Liver (tissue), 9 donors: Measurements from ENCODE around the gene NAA80. TPM values are rescaled to one million over a fixed set of nuclear protein-coding genes. Genes with fewer than 3 reads are reported as not detected.

ENCODE experiments used
- DNase-seq: peaks from one replicate; pipeline ENCODE4 v3.0.0-alpha.2; 2017; ENCODE audit warnings: low spot score
- H3K27ac ChIP-seq, 2 donors: one replicate each; pipeline ENCODE4 v1.7.0; 2013; ENCODE audit warnings: inconsistent platforms in 2 of 2, low read length in 2 of 2, control low read depth in 1 of 2, low read depth in 1 of 2, mild to moderate bottlenecking in 1 of 2
- H3K27me3 ChIP-seq, 4 donors: one replicate each; pipeline versions ENCODE4 v1.6.1 to v1.7.0; 2013; ENCODE audit warnings: low read length in 3 of 4, inconsistent platforms in 1 of 4, mild to moderate bottlenecking in 1 of 4, moderate library complexity in 1 of 4; ENCODE audit not compliant: control insufficient read depth in 4 of 4, insufficient read depth in 4 of 4
- H3K36me3 ChIP-seq, 4 donors: one replicate each; pipeline versions ENCODE4 v1.6.1 to v1.7.0; 2013; ENCODE audit warnings: low read length in 3 of 4, mild to moderate bottlenecking in 3 of 4, low read depth in 1 of 4, moderate library complexity in 1 of 4; ENCODE audit not compliant: control insufficient read depth in 4 of 4, insufficient read depth in 3 of 4
- H3K4me1 ChIP-seq, 4 donors: one replicate each; pipeline versions ENCODE4 v1.6.1 to v1.7.0; 2013; ENCODE audit warnings: low read length in 3 of 4, mild to moderate bottlenecking in 3 of 4, moderate library complexity in 1 of 4; ENCODE audit not compliant: control insufficient read depth in 4 of 4, insufficient read depth in 4 of 4
- H3K4me3 ChIP-seq, 3 donors: one replicate each; pipeline versions ENCODE4 v1.6.1 to v1.7.0; 2013; ENCODE audit warnings: low read length in 3 of 3, control low read depth in 1 of 3, low read depth in 1 of 3, mild to moderate bottlenecking in 1 of 3
- H3K9ac ChIP-seq, 2 donors: one replicate each; pipeline ENCODE4 v1.7.0; 2013; ENCODE audit warnings: low read length in 2 of 2, mild to moderate bottlenecking in 2 of 2, moderate library complexity in 2 of 2, control low read depth in 1 of 2, low read depth in 1 of 2
- H3K9me3 ChIP-seq, 4 donors: one replicate each; pipeline versions ENCODE4 v1.6.1 to v1.7.0; 2013; ENCODE audit warnings: low read length in 3 of 4; ENCODE audit not compliant: control insufficient read depth in 4 of 4
- ATF3 ChIP-seq: IDR thresholded peaks from 2 replicates; pipeline ENCODE4 v1.6.1; 2016; ENCODE audit warnings: antibody characterized with exemption
- CTCF ChIP-seq: fragments of 150-350 bp; IDR thresholded peaks from 2 replicates; pipeline ENCODE4 v1.5.1; 2017; ENCODE audit warnings: improper control_type of control experiment, low read depth, low read length; ENCODE audit not compliant: missing input control
- EGR1 ChIP-seq, 2 donors: IDR thresholded peaks; 2 replicates each; pipeline ENCODE4 v1.6.1; 2016 to 2018; ENCODE audit warnings: antibody characterized with exemption in 2 of 2, low read depth in 2 of 2
- FOXA1 ChIP-seq: IDR thresholded peaks from 2 replicates; pipeline ENCODE4 v1.6.1; 2016; ENCODE audit warnings: antibody characterized with exemption
- FOXA2 ChIP-seq: IDR thresholded peaks from 2 replicates; pipeline ENCODE4 v1.6.1; 2016; ENCODE audit warnings: antibody characterized with exemption
- GABPA ChIP-seq, 2 donors: IDR thresholded peaks in 1 of 2; conservative IDR thresholded peaks in 1 of 2; 2 replicates each; pipeline ENCODE4 v1.6.1; 2016; ENCODE audit warnings: antibody characterized with exemption in 2 of 2, mild to moderate bottlenecking in 1 of 2, moderate library complexity in 1 of 2
- HNF4A ChIP-seq, 2 donors: conservative IDR thresholded peaks; 2 replicates each; pipeline ENCODE4 v1.6.1; 2016; ENCODE audit warnings: antibody characterized with exemption in 2 of 2, mild to moderate bottlenecking in 2 of 2
- HNF4G ChIP-seq: IDR thresholded peaks from 2 replicates; pipeline ENCODE4 v1.6.1; 2016; ENCODE audit warnings: antibody characterized with exemption
- JUND ChIP-seq, 2 donors: IDR thresholded peaks; 2 replicates each; pipeline ENCODE4 v1.6.1; 2016; ENCODE audit warnings: antibody characterized with exemption in 2 of 2
- MAX ChIP-seq: IDR thresholded peaks from 2 replicates; pipeline ENCODE4 v1.6.1; 2016; ENCODE audit warnings: antibody characterized with exemption
- NR2F2 ChIP-seq: IDR thresholded peaks from 2 replicates; pipeline ENCODE4 v1.6.1; 2016; ENCODE audit warnings: antibody characterized with exemption
- RAD21 ChIP-seq, 2 donors: IDR thresholded peaks; 2 replicates each; pipeline ENCODE4 v1.6.1; 2016; ENCODE audit warnings: antibody characterized with exemption in 2 of 2, mild to moderate bottlenecking in 2 of 2
- REST ChIP-seq: IDR thresholded peaks from 2 replicates; pipeline ENCODE4 v1.6.1; 2016; ENCODE audit warnings: antibody characterized with exemption, mild to moderate bottlenecking
- RXRA ChIP-seq, 2 donors: IDR thresholded peaks; 2 replicates each; pipeline ENCODE4 v1.6.1; 2017 to 2018; ENCODE audit warnings: antibody characterized with exemption in 2 of 2, mild to moderate bottlenecking in 1 of 2
- SP1 ChIP-seq: IDR thresholded peaks from 2 replicates; pipeline ENCODE4 v1.6.1; 2018; ENCODE audit warnings: antibody characterized with exemption, mild to moderate bottlenecking
- TAF1 ChIP-seq: conservative IDR thresholded peaks from 2 replicates; pipeline ENCODE4 v1.6.1; 2016; ENCODE audit warnings: antibody characterized with exemption, mild to moderate bottlenecking
- YY1 ChIP-seq: IDR thresholded peaks from 2 replicates; pipeline ENCODE4 v1.6.1; 2016; ENCODE audit warnings: antibody characterized with exemption, mild to moderate bottlenecking
- ZBTB33 ChIP-seq: IDR thresholded peaks from 2 replicates; pipeline ENCODE4 v1.6.1; 2016; ENCODE audit warnings: antibody characterized with exemption
- WGBS: extraction: QIAGEN DNeasy Blood & Tissue Kit; methylation state at CpG from one replicate; pipeline ENCODE4 v1.1.7; 2013; 5-methylcytosine and 5-hydroxymethylcytosine counted together
- polyA plus RNA-seq, 2 donors: library from polyadenylated mRNA; stranded (reverse) in 1 of 2; unstranded in 1 of 2; fragments of 200-250 nt in 1 of 2; fragments of >200 nt in 1 of 2; fragmentation: Nextera tagmentation in 1 of 2; extraction: Ambion mirVana in 1 of 2; gene quantifications; one replicate each; pipeline versions ENCODE4 v1.2.1 to v1.2.3, GENCODE V29; 2013 to 2015
- total RNA-seq, 2 donors: library from RNA; depleted of rRNA; stranded (reverse); fragments of >200 nt; gene quantifications; one replicate each; pipeline ENCODE4 v1.2.3, GENCODE V29; 2014
- donor health status: healthy.
- donor health status: healthy.
- donor health status: healthy.
- donor health status: healthy.
- donor health status: healthy.

The NAA80 gene
- total and polyA plus RNA-seq, 4 donors: 1.6 to 5.5 (median 2.0) TPM

GRCh38 chr3:50258979-50259378 lies 40.2 kb downstream of the NAA80 start (continued):
- TF ChIP-seq GABPA (IDR thresholded peaks at IDR 0.05 in 1 of 2, conservative IDR thresholded peaks at IDR 0.05 in 1 of 2): no peak
- TF ChIP-seq NR2F2: no peak
- no peak for TF ChIP-seq ATF3

- 90% methylated on average over 17 of the region's 17 CpGs for WGBS
- Histone ChIP-seq H3K36me3 (peaks cover 11 to 21% (median 15%) of the 10 kb centered on the region in 4 donors), H3K4me1 (peaks cover 14 to 42% (median 27%) of the 10 kb centered on the region in 4 donors), H3K4me3 (no peak overlapping the region), H3K27me3 (no peaks in the 10 kb centered on the region), H3K9ac (no peak overlapping the region), H3K27ac (no peak overlapping the region), H3K9me3 (no peaks in the 10 kb centered on the region)
- TF ChIP-seq EGR1 (IDR thresholded peaks at IDR 0.05; ENCODE audit: low read depth in 2 of 2): no peak
- no peak for TF ChIP-seq FOXA2
- TF ChIP-seq RAD21 (IDR thresholded peaks at IDR 0.05): no peak
- no peak for TF ChIP-seq SP1
- TF ChIP-seq JUND (IDR thresholded peaks at IDR 0.05): no peak
- TF ChIP-seq MAX: no peak
- TF ChIP-seq CTCF: no peak
- no peak for TF ChIP-seq RXRA (IDR thresholded peaks at IDR 0.05)
- TF ChIP-seq GABPA (IDR thresholded peaks at IDR 0.05 in 1 of 2, conservative IDR thresholded peaks at IDR 0.05 in 1 of 2): no peak
- TF ChIP-seq HNF4A (conservative IDR thresholded peaks at IDR 0.05): no peak
- TF ChIP-seq FOXA1: no peak
- no peak for TF ChIP-seq ZBTB33
- TF ChIP-seq YY1: no peak
- no peak for TF ChIP-seq REST
- no peak for TF ChIP-seq HNF4G
- TF ChIP-seq TAF1: no peak
- TF ChIP-seq NR2F2: no peak
- no peak for DNase-seq
Observed at GRCh38 chr3:50258029-50258680, 41.0 kb downstream of the NAA80 start.
